GM19467 (cell line): ENCODE measurements around the gene OAS3.
"Not testable (repeated sequence)": the region's sequence is repeated elsewhere in the genome, so short reads cannot be mapped to it uniquely, and the experiment has no call there.

ENCODE experiments used
- ATAC-seq: cut with Tn5 transposase; IDR thresholded peaks from one replicate; pipeline ENCODE4 v1.9.1; 2021; ENCODE audit warnings: mild to moderate bottlenecking, moderate library complexity; ENCODE audit not compliant: unreplicated experiment

OAS3 gene

DNA sequence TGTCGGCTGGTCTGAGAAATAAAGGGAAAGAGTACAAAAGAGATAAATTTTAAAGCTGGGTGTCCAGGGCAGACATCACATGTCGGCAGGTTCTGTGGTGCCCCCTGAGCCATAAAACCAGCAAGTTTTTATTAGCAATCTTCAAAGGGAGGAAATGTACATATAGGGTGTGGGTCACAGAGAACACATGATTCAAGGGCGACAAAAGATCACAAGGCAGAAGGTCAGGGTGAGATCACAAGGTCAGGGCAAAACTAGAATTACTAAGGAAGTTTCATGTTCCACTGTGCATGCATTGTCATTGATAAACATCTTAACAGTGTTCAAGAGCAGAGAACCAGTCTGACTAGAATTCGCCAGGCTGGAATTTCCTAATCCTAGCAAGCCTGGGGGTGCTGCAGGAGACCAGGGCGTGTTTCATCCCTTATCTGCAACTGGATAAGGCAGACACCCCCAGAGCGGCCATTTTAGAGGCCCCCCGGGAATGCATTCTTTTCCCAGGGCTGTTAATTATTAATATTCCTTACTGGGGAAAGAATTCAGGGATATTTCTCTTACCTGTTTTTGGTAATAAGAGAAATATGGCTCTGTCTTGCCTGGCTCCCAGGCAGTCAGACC, 11.7 kb upstream of the OAS3 start:
- not testable (repeated sequence) for ATAC-seq

DNA sequence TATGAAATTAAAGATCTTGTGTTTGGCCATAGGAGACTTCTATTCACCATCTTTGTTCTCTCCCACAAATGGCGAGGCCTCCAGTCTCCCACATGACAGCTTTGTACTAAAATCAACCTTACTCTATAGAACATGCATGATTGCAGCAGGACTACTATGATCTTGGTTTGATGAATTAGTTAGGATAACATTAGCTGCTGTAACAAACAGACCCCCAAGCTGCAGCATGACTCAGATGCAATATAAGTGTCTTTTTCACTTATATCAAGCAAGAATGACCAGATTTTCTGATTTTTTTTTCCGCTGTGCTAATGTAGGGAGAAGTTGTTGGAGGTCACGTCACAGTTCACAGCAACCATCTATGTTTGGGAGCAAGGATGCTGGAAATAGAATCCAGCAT, 10.8 kb upstream of the OAS3 start:
- no peak for ATAC-seq

- ATAC-seq = no peak
Measured at GRCh38 chr12:112927925-112928324, 10.3 kb upstream of the OAS3 start.

DNA sequence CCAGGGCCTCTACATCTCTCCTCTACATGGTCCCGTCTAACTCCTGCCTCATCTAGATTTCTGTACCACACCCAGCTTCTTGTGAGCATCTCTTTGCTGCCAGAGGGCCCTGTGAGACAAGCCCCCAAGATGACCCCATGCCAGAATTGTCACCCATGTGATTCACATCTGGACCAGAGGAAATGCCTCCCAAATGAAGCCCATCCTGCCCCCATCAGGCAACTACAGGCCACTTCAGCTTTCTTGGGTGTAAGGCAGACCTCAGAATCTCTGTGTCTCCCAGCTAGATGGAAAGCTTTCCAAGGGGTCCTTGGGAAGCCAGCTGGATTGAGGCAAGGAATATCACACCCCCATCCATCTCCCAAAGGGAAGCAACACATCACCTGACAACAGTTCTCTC, 9.3 kb upstream of the OAS3 start:
- no peak for ATAC-seq

GRCh38 chr12:112929715-112930114, 8.6 kb upstream of the OAS3 start:
- ATAC-seq = no peak

GRCh38 chr12:112930350-112930749, 7.9 kb upstream of the OAS3 start:
- ATAC-seq = no peak

DNA sequence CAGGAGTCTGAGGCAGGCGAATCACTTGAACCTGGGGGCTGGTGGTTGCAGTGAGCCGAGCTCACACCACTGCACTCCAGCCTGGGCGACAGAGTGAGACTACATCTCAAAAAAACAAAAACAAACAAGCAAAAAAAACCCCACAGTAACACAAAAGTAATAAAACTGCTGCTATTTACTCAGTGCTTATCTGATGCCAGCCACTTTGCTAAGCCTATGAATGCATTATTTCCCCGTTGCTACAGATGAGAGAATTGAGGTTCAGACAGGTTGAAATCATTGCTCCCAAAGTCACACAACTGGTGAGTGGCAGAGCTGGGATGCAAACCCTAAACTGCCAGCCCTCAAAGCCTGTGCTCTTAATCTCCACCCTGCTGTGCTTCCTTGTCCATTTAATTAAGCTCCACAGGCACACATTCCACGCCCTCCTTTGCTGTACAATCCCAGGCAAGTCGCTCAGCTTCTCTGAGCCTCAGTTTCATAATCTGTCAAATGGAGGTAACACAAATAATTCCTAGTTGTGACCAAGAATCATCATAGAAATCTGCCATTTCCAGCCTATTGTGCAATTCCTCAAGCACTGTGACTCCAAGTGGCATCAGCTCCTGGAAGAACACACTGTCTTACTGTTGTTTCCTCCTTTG, 5.7 kb upstream of the OAS3 start:
- ATAC-seq = no peak

- ATAC-seq = no peak
Measured at GRCh38 chr12:112933129-112933505, 5.2 kb upstream of the OAS3 start.

GRCh38 chr12:112936264-112936663, 2.0 kb upstream of the OAS3 start:
- ATAC-seq = no peak

GRCh38 chr12:112936927-112937326, 1.3 kb upstream of the OAS3 start:
- ATAC-seq = no peak

DNA sequence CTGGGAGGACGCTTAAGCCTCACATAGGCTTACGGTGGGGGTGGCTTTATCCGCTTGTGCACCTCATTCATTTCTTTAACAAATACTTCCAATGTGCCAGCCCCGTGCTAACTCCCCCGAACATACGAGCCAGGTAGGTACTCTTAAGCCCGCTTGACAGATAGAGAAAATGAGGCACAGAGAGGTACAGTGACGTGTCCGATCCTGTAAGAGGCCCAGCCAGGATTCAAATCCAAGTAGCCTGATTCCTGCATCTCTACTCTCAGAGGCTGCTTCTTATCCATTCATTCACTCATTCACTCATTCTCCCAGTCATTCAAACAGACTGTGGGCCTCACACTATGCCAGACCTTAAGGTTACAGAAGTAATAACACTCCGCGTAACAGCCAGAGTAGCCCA, 477 bp downstream of the OAS3 start:
- no peak for ATAC-seq

- ATAC-seq = peak; percentile 58
Measured at GRCh38 chr12:112939761-112940381, 1.6 kb downstream of the OAS3 start.

- ATAC-seq = no peak
Measured at GRCh38 chr12:112941528-112942335, 3.5 kb downstream of the OAS3 start.

DNA sequence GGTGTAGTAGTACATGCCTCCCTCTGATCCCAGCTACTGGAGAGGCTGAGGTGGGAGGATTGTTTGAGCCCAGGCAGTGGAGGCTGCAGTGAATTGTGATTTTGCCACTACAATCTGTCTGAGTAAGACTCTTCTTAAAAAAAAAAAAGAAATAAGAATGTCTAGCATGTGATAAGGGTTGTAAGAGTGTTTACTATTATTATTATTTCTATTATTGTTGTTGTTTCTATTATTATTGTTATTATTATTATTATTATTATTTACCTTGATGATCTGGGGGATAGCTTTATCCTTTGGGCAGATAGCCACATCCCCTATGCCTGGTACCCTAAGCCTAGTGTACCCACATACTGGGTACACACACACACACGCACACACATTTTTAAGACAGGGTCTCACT, 4.3 kb downstream of the OAS3 start:
- no peak for ATAC-seq

- no peak for ATAC-seq
Measured at GRCh38 chr12:112944024-112944690, 5.9 kb downstream of the OAS3 start.

DNA sequence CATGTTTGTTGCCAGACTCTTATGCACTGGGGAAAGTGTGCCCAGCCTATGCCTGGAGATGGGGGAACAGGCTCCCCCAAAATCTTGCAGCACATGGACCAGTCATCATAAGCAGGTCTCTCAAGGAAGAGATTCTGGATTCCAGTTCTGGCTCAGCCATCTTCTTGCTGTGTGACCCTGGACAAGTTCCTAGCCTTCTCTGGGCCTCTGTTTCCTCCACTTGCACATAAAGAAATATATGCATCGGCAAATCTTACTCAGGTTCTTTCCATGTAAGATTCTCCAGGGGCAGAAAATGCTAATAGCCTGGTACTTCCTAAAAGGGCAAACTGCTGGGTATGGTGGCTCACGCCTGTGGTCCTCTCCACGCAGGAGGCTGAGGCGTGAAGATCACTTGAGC, 7.2 kb downstream of the OAS3 start:
- no peak for ATAC-seq

DNA sequence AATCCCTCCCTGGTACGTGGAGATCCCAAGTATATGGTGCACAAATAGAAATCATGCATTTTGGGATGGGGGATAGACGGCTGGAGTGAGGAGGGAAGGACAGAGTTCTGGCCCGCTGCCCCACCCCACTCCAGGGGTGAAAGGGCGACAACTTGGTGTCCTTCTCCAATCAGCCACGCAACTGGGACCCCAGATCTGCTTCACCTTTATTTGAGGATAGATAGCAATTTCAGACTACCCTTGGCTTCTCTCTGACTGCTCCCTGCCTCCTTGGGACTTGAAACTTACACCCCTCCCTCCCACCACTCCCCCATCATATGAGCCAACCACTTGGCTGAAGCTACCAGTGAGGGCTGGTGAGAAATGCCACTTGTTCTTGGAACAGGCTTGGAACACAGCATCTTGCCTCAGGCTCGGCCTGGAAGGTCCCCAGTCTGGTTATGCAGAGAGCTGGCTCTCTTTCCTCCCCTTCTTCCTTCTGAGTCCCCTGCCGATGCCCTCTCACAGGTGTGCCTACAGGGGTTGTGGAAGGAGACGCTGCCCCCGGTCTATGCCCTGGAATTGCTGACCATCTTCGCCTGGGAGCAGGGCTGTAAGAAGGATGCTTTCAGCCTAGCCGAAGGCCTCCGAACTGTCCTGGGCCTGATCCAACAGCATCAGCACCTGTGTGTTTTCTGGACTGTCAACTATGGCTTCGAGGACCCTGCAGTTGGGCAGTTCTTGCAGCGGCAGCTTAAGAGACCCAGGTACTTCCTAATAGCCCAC, 8.1 kb downstream of the OAS3 start:
- ATAC-seq = no peak

- ATAC-seq = no peak
Measured at GRCh38 chr12:112947314-112947713, 9.0 kb downstream of the OAS3 start.

GRCh38 chr12:112947761-112948160, 9.5 kb downstream of the OAS3 start:
- no peak for ATAC-seq

- no peak for ATAC-seq
Measured at GRCh38 chr12:112948806-112949205, 10.5 kb downstream of the OAS3 start.
